ENCODE data around the gene MVD. TPM values are rescaled to one million over a fixed set of nuclear protein-coding genes. Genes with fewer than 3 reads are reported as not detected.

The MVD gene
- total RNA-seq, 1 donor from 2014 or later: 64.4 TPM

GRCh38 chr16:88698646-88699045 is 35.8 kb upstream of the MVD start:
- intact Hi-C loops (cut with DNase I): no loop called here
- ATAC-seq (no peak), DNase-seq (ENCODE audit: low spot score) (no peak)

GRCh38 chr16:88697831-88698615 is 35.1 kb upstream of the MVD start:
- intact Hi-C loops (cut with DNase I): no loop called here
- no peak for ATAC-seq
- no peak for DNase-seq (ENCODE audit: low spot score)

- ATAC-seq (no peak), DNase-seq (ENCODE audit: low spot score) (no peak)
- intact Hi-C loops (cut with DNase I): no loop called here
Measured at GRCh38 chr16:88697116-88697830, 34.4 kb upstream of the MVD start.

- no peak for ATAC-seq
- intact Hi-C loops (cut with DNase I): no loop called here
Measured at GRCh38 chr16:88696441-88696840, 33.5 kb upstream of the MVD start.

GRCh38 chr16:88695753-88696152 is 32.9 kb upstream of the MVD start:
- ATAC-seq (no peak), DNase-seq (ENCODE audit: low spot score) (no peak)
- intact Hi-C loops (cut with DNase I): no loop called here

More at GRCh38 chr16:88696441-88696840, 33.5 kb upstream of the MVD start:
- no peak for DNase-seq (ENCODE audit: low spot score)

GRCh38 chr16:88695218-88695617 is 32.3 kb upstream of the MVD start:
- intact Hi-C loops (cut with DNase I): no loop called here
- DNase-seq (ENCODE audit: low spot score) (no peak), ATAC-seq (no peak)

- ATAC-seq (no peak), DNase-seq (ENCODE audit: low spot score) (no peak)
- intact Hi-C loops (cut with DNase I): no loop called here
Measured at GRCh38 chr16:88694221-88695087, 31.6 kb upstream of the MVD start.

GRCh38 chr16:88693420-88694177 is 30.7 kb upstream of the MVD start:
- intact Hi-C loops (cut with DNase I): no loop called here
- DNase-seq (ENCODE audit: low spot score) (peak; percentile 51), ATAC-seq (no peak)

- intact Hi-C loops (cut with DNase I): no loop called here
- no peak for ATAC-seq
- DNase-seq (ENCODE audit: low spot score): no peak
Measured at GRCh38 chr16:88692861-88693260, 30.0 kb upstream of the MVD start.

- intact Hi-C loops (cut with DNase I): no loop called here
- DNase-seq (ENCODE audit: low spot score) (no peak), ATAC-seq (peak; percentile 15)
Measured at GRCh38 chr16:88691924-88692560, 29.2 kb upstream of the MVD start.

GRCh38 chr16:88691129-88691813 is 28.4 kb upstream of the MVD start:
- peak; percentile 49 for DNase-seq (ENCODE audit: low spot score)
- ATAC-seq: no peak
- intact Hi-C loops (cut with DNase I): no loop called here

GRCh38 chr16:88690341-88691128 is 27.6 kb upstream of the MVD start:
- DNase-seq (ENCODE audit: low spot score): no peak
- intact Hi-C loops (cut with DNase I): no loop called here
- ATAC-seq: no peak

GRCh38 chr16:88688013-88688778 is 25.3 kb upstream of the MVD start:
- ATAC-seq (no peak), DNase-seq (ENCODE audit: low spot score) (no peak)
- intact Hi-C loops (cut with DNase I): no loop called here

- ATAC-seq (no peak), DNase-seq (ENCODE audit: low spot score) (no peak)
- intact Hi-C loops (cut with DNase I): no loop called here
Measured at GRCh38 chr16:88687676-88688012, 24.8 kb upstream of the MVD start.

GRCh38 chr16:88687254-88687576 is 24.3 kb upstream of the MVD start:
- DNase-seq (ENCODE audit: low spot score) (no peak), ATAC-seq (no peak)
- intact Hi-C loops (cut with DNase I): no loop called here

GRCh38 chr16:88686439-88687253 is 23.8 kb upstream of the MVD start, which contains the start of gene SNAI3:
SNAI3 (minus strand) TSS chr16:88686507; CDS start chr16:88686406, 101 bp downstream.
- peak; percentile 57 for ATAC-seq

More at GRCh38 chr16:88686439-88687253, 23.8 kb upstream of the MVD start, which contains the start of gene SNAI3:
- peak; percentile 84 for DNase-seq (ENCODE audit: low spot score)
- intact Hi-C loops (cut with DNase I): no loop called here

All from sciatic nerve (tissue), 2 donors.